HG03460 (cell line): ENCODE measurements around the gene UGGT2.
A peak's percentile ranks its signal among the peaks of the same experiment; 100 is the strongest.
"Not testable (repeated sequence)": the region's sequence is repeated elsewhere in the genome, so short reads cannot be mapped to it uniquely, and the experiment has no call there.

Experiments
- ATAC-seq: cut with Tn5 transposase; IDR thresholded peaks from one replicate; pipeline ENCODE4 v1.9.1; 2021; ENCODE audit not compliant: unreplicated experiment

UGGT2 gene

GRCh38 chr13:96053003-96053703 lies at the start of gene UGGT2:
Gene UGGT2, minus strand, starts transcription at chr13:96053401. Its CDS starts 89 bp downstream, at chr13:96053312.
- peak; percentile 94 for ATAC-seq

- no peak for ATAC-seq
Observed at GRCh38 chr13:96100457-96101220, 47.4 kb upstream of the UGGT2 start.

GRCh38 chr13:96093296-96094006 lies 40.2 kb upstream of the UGGT2 start:
- no peak for ATAC-seq

GRCh38 chr13:96091164-96092117 lies 38.2 kb upstream of the UGGT2 start:
- no peak for ATAC-seq

DNA sequence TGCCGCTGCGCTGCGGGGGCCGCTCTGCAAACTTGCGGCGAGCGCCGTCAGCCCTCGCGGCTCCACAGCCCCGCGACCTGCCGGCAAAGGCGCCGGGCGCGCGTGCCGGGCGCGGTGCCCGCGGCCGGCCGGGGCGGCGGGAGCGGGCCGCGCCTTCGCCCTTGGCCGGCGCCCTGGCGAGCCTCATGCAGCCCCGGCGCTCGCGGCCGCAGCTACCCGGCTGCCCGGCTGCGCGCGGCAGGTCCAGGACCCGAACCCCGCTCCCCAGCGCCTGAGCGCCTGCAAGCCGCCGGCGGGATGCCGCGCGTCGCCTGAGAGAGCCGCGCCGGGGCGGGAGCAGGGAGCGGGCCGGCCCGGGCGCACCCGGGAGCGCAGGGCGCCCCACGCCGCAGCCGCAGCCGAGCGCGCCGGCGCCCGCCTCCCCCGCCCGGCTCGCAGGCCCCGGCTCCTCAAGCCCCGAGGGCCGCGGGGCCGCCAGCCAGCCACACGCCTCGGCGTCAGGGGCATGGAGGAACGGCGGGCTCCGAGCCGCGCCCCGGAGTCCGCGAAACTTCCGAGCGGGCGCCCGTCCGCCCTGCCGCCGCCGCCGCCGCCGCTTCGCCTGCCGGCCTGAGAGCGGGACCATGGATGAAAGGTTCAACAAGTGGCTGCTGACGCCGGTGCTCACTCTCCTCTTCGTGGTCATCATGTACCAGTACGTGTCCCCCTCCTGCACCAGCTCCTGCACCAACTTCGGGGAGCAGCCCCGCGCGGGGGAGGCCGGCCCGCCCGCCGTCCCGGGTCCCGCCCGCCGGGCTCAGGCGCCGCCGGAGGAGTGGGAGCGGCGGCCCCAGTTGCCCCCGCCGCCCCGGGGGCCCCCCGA lies 37.3 kb upstream of the UGGT2 start:
- no peak for ATAC-seq

- no peak for ATAC-seq
Observed at GRCh38 chr13:96089749-96090239, 36.6 kb upstream of the UGGT2 start, which contains the start of gene HS6ST3. Gene HS6ST3, plus strand, starts transcription at chr13:96090107.

GRCh38 chr13:96089139-96089538 lies 35.9 kb upstream of the UGGT2 start:
- ATAC-seq = no peak

- no peak for ATAC-seq
Observed at GRCh38 chr13:96086736-96087135, 33.5 kb upstream of the UGGT2 start.

DNA sequence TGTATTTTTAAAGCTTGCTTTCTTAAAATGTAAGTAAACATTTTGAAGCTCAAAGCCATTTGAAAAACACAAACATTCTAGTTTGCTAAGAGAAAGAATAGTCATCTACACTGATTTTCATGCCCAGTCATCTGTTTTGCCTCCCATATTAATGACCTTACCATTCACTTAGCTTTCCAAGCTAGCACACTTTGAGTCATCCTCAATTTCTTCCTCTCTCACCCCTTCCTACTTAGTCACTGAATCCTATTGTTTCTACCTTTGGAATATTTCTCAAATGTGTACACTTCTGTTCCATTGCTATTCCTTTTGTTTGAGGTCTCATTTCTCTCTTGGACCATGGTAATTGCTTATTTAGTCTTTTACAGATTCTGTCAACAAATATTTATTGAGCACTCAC lies 29.4 kb upstream of the UGGT2 start:
- no peak for ATAC-seq

DNA sequence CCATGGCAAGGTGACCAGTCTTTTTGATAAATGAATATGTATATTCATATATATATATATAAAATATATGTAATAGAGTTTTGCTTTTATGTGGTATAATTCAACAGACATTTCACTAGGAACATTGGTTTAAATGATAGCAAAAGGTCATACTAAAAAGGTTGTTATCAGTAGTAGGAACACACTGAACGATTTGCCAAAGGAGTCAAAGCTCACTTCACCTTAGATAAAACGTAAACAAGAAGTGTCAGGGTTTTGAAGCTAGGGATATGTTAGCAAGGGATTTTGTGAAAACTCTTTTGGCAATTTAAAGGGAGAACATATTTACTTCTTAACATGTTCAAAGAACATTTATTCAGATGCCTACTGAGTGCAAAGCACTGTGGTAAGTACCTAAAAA lies 28.7 kb upstream of the UGGT2 start:
- no peak for ATAC-seq

GRCh38 chr13:96080676-96081075 lies 27.5 kb upstream of the UGGT2 start:
- ATAC-seq = no peak

DNA sequence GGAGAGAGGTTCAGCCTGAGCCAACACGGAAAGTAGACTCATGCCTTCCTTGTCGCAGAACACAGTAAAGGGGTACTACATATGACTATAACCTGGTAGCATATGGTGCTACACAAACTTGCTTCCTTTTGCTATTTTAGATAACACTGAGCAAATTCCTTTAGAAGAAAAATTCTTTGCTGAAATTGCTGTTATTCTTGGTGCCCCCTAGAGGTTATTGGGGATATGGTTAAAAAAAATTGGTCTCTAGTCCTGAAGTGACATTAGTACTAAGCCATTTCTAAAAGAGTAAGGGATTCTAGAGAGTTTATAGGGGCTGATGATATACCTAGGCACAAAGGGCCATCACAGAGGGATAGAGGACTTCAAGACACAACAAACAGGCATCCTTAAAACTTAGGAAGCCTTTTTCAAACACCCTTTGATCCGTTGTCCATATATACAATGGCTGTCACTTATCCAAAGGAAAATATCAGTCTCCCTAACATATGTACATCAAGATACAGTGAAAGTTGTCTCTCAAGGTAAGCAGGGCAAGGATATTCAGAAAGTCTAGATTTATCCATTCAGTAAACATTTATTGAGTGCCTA lies 22.8 kb upstream of the UGGT2 start:
- no peak for ATAC-seq

DNA sequence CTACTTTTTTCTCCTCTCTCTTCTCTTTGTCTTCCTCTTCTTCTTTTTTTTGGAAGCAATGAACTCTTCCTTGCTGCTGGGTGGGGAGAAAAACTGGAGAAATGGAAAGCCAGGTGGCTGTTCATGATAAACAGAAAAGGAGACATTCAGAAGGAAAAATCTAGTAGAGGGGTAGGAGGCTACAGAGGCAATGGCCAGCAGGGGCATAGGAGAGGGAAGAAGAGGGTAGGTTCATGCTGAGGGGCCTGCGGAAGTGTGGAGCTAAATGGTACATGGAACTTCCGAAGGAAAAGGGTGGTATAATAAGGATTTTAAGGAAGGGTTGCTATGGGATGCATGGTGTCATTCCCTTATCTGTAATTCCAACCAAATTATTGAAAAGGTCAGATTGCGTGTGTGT lies 19.2 kb upstream of the UGGT2 start:
- ATAC-seq = no peak

GRCh38 chr13:96071504-96071903 lies 18.3 kb upstream of the UGGT2 start:
- no peak for ATAC-seq

- ATAC-seq = no peak
Observed at GRCh38 chr13:96068729-96069128, 15.5 kb upstream of the UGGT2 start.

DNA sequence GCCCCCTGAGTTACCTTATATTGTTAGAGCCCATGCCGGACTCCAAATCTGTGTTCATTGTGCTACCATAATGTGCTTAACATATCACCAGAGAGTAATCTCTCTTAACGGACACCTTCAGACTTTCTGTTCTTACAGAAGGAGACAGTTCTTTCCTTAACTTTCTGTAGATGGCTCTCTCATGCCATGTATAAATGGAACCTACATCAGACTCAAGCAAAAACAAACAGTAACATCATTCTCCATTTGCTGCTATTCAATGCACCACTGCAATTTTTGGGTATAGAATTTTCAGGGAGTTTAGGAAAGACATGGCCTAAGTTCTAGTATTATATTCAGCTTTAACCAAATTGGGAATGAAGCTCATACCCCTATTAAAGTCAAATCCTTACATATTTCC lies 12.6 kb upstream of the UGGT2 start:
- ATAC-seq = no peak

- peak; percentile 55 for ATAC-seq
Observed at GRCh38 chr13:96052656-96053002, 572 bp downstream of the UGGT2 start.

GRCh38 chr13:96051946-96052345 lies 1.3 kb downstream of the UGGT2 start:
- not testable (repeated sequence) for ATAC-seq

DNA sequence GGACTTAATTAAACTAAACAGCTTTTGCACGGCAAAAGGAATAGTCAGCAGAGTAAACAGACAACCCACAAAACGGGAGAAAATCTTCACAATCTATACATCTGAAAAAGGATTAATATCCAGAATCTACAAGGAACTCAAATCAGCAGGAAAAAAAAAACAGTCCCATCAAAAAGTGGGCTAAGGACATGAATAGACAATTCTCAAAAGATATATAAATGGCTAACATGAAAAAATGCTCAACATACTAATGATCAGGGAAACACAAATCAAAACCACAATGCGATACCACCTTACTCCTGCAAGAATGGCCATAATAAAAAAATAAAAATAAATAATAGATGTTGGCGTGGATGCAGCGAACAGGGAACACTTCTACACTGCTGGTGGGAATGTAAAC lies 1.7 kb downstream of the UGGT2 start:
- ATAC-seq = not testable (repeated sequence)
